SK-N-SH (cell line): ENCODE measurements around the gene PDE4B. TPM values are rescaled to one million over a fixed set of nuclear protein-coding genes. Genes with fewer than 3 reads are reported as not detected.

Experiments
- CTCF ChIA-PET: fragments of 300-600, 350-600 bp; formaldehyde crosslinking; extraction: SDS; loops from one replicate; lab custom pipeline; 2021; lab: Yijun Ruan, JAX
- POLR2A ChIA-PET: fragments of 350-600 bp; sonication (Branson Sonifier 250); formaldehyde crosslinking; extraction: SDS; loops from one replicate; lab custom pipeline; 2020; ENCODE audit warnings: antibody characterized with exemption, inconsistent platforms; lab: Yijun Ruan, JAX
- DNase-seq: peaks from one replicate; pipeline ENCODE4 v3.0.0; 2012
- H2AFZ ChIP-seq: fragments of 200-600 bp; sonication (generic); 2 replicates; pipeline ENCODE4 v1.8.1; 2016; ENCODE audit warnings: antibody characterized with exemption, mild to moderate bottlenecking, low read depth
- H3F3A ChIP-seq: fragments of 200-600 bp; sonication (generic); replicated peaks from 2 replicates; pipeline ENCODE3; 2016; ENCODE audit warnings: antibody characterized with exemption, mild to moderate bottlenecking; ENCODE audit not compliant: insufficient read depth
- H3K27ac ChIP-seq, 2 experiments: fragments of 200-500 bp in 1 of 2; fragments of 200-600 bp in 1 of 2; sonication (Bioruptor generic) in 1 of 2; sonication (generic), shearing (Covaris generic) in 1 of 2; 2 replicates each; pipeline versions ENCODE4 v1.5.1 to v1.6.1; 2014 to 2016; ENCODE audit warnings: low read depth in 2 of 2, inconsistent platforms in 1 of 2, low read length in 1 of 2, mild to moderate bottlenecking in 1 of 2, mixed read lengths in 1 of 2
- H3K27me3 ChIP-seq: fragments of 200-600 bp; sonication (generic), shearing (Covaris generic); 2 replicates; pipeline ENCODE4 v1.6.1; 2016; ENCODE audit warnings: mixed run types; ENCODE audit not compliant: insufficient read depth
- H3K36me3 ChIP-seq, 2 experiments: fragments of 200-500 bp in 1 of 2; fragments of 200-600 bp in 1 of 2; sonication (Bioruptor generic) in 1 of 2; sonication (generic) in 1 of 2; replicated peaks in 1 of 2; 2 replicates each; pipeline versions ENCODE3 to v1.5.1; 2014 to 2016; ENCODE audit warnings: low read length in 1 of 2, mild to moderate bottlenecking in 1 of 2; ENCODE audit not compliant: insufficient read depth in 2 of 2, control insufficient read depth in 1 of 2
- H3K4me1 ChIP-seq, 2 experiments: fragments of 200-500 bp in 1 of 2; fragments of 200-600 bp in 1 of 2; sonication (Bioruptor generic) in 1 of 2; sonication (generic), shearing (Covaris generic) in 1 of 2; 2 replicates each; pipeline versions ENCODE4 v1.5.1 to v1.6.1; 2014 to 2016; ENCODE audit warnings: low read depth in 1 of 2, low read length in 1 of 2, mixed run types in 1 of 2; ENCODE audit not compliant: insufficient read depth in 2 of 2, control insufficient read depth in 1 of 2
- H3K4me2 ChIP-seq: fragments of 200-600 bp; sonication (generic), shearing (Covaris generic); 2 replicates; pipeline ENCODE4 v1.6.1; 2017; ENCODE audit warnings: mixed run types
- H3K4me3 ChIP-seq, 2 experiments: fragments of 200-500 bp in 1 of 2; fragments of 200-600 bp in 1 of 2; sonication (Bioruptor generic) in 1 of 2; sonication (generic), shearing (Covaris generic) in 1 of 2; 2 replicates each; pipeline versions ENCODE4 v1.5.1 to v1.8.1; 2014 to 2016; ENCODE audit warnings: low read depth in 2 of 2, inconsistent platforms in 1 of 2, low read length in 1 of 2, mild to moderate bottlenecking in 1 of 2, mixed read lengths in 1 of 2, moderate library complexity in 1 of 2
- H3K79me2 ChIP-seq: fragments of 200-600 bp; sonication (generic); 2 replicates; pipeline ENCODE4 v1.8.1; 2017; ENCODE audit warnings: mild to moderate bottlenecking; ENCODE audit not compliant: insufficient read depth
- H3K9ac ChIP-seq: fragments of 200-600 bp; sonication (generic); 2 replicates; pipeline ENCODE4 v1.6.1; 2017; ENCODE audit warnings: mixed run types
- H3K9me2 ChIP-seq: fragments of 200-600 bp; sonication (generic); 2 replicates; pipeline ENCODE4 v1.6.1; 2017; ENCODE audit warnings: mixed run types
- H3K9me3 ChIP-seq: fragments of 200-600 bp; sonication (generic); 2 replicates; pipeline ENCODE4 v1.6.1; 2017; ENCODE audit warnings: mixed run types, mild to moderate bottlenecking, moderate library complexity
- H4K20me1 ChIP-seq: fragments of 200-600 bp; sonication (generic); 2 replicates; pipeline ENCODE4 v1.6.1; 2017; ENCODE audit warnings: mild to moderate bottlenecking, mixed run types; ENCODE audit not compliant: insufficient read depth
- CHD2 ChIP-seq: fragments of 150-350 bp; IDR thresholded peaks from 2 replicates; pipeline ENCODE4 v1.6.1; 2018; ENCODE audit warnings: low read length; ENCODE audit not compliant: partially characterized antibody
- CTCF ChIP-seq: fragments of 200-600 bp; sonication (generic); IDR thresholded peaks from 2 replicates; pipeline ENCODE4 v1.6.1; 2017; ENCODE audit warnings: antibody characterized with exemption, mild to moderate bottlenecking, moderate library complexity
- FOXM1 ChIP-seq: IDR thresholded peaks from 2 replicates; pipeline ENCODE4 v1.4.0; 2012; ENCODE audit warnings: low read depth, mild to moderate bottlenecking
- GABPA ChIP-seq: IDR thresholded peaks from 2 replicates; pipeline ENCODE4 v1.4.0; 2012; ENCODE audit warnings: low read depth, mild to moderate bottlenecking
- MXI1 ChIP-seq: IDR thresholded peaks from 2 replicates; pipeline ENCODE4 v1.6.1; 2012; ENCODE audit warnings: mild to moderate bottlenecking, low read depth, low read length, improper control_type of control experiment
- PBX3 ChIP-seq: IDR thresholded peaks from 2 replicates; pipeline ENCODE4; 2012
- POLR2AphosphoS5 ChIP-seq: IDR thresholded peaks from 2 replicates; pipeline ENCODE4 v1.6.1; 2012; ENCODE audit warnings: low read depth, low read length
- RCOR1 ChIP-seq: fragments of 150-350 bp; IDR thresholded peaks from 2 replicates; pipeline ENCODE4 v1.6.1; 2017; ENCODE audit warnings: antibody characterized with exemption, low read length
- REST ChIP-seq: IDR thresholded peaks from 2 replicates; pipeline ENCODE4 v1.6.1; 2012; ENCODE audit warnings: mild to moderate bottlenecking, low read depth, low read length, moderate library complexity
- RXRA ChIP-seq: IDR thresholded peaks from 2 replicates; pipeline ENCODE4 v1.4.0; 2012; ENCODE audit warnings: low read depth, mild to moderate bottlenecking, borderline replicate concordance
- YY1 ChIP-seq: IDR thresholded peaks from 2 replicates; pipeline ENCODE4 v1.4.0; 2012; ENCODE audit warnings: low read depth, mild to moderate bottlenecking
- WGBS: methylation state at CpG from one replicate; pipeline ENCODE4 v1.1.6; 2017; ENCODE audit warnings: low lambda C conversion rate; 5-methylcytosine and 5-hydroxymethylcytosine counted together
- polyA plus RNA-seq, 3 experiments: library from polyadenylated mRNA; depleted of rRNA; stranded (reverse); fragments of >200 nt; gene quantifications; 2 replicates each; pipeline ENCODE4 v1.2.3, GENCODE V29; 2012

The PDE4B gene
- polyA plus RNA-seq, 1 of the 3 experiments (the other 2 are of a cell fraction): 1.9 TPM

- H3K79me2 ChIP-seq: no peaks in the 10 kb centered on the region
- H2AFZ ChIP-seq: 0 out of 2 replicates have a peak overlapping the region, but pooled peaks have one; percentile 8
- peaks cover 5 to 14% of the 10 kb centered on the region in 2 experiments; a peak in 3 of 4 replicates for H3K4me1 ChIP-seq
- no peak overlapping the region for H3K4me2 ChIP-seq
- ChIA-PET CTCF (interaction anchor here (1.0 to 19.0 kb wide), 9 partner anchors 9 to 470 kb away, joined by 3 to 384 read pairs (median 4); no protein-coding TSS in a partner anchor), POLR2A (interaction anchor here (1.3 kb wide), 1 partner anchor 238 kb away, joined by 3 read pairs; no protein-coding TSS in a partner anchor)
- H3K36me3 ChIP-seq: peaks cover 0 to 2% of the 10 kb centered on the region in 2 experiments
- no peak overlapping the region for H3K4me3 ChIP-seq
- no peaks in the 10 kb centered on the region for H3F3A ChIP-seq
- H3K27me3 ChIP-seq: no peaks in the 10 kb centered on the region
- TF ChIP-seq FOXM1 (no peak), CTCF (no peak), POLR2AphosphoS5 (no peak), PBX3 (peak; percentile 41), MXI1 (no peak)
- no peak overlapping the region for H3K9ac ChIP-seq
- no peak for DNase-seq
- no peaks in the 10 kb centered on the region for H3K9me2 ChIP-seq
- H3K9me3 ChIP-seq: no peaks in the 10 kb centered on the region
- WGBS: 81% methylated on average over 5 of the region's 5 CpGs
- H3K27ac ChIP-seq: peak overlapping the region; percentile 15 to 67; a peak in 3 of 4 replicates
- H4K20me1 ChIP-seq: no peaks in the 10 kb centered on the region
Observed at GRCh38 chr1:66256629-66257572, 464.2 kb downstream of the PDE4B start.

GRCh38 chr1:66258404-66259105 lies 465.9 kb downstream of the PDE4B start:
- peaks cover 12 to 15% of the 10 kb centered on the region in 2 experiments; a peak in 3 of 4 replicates for H3K4me1 ChIP-seq
- ChIA-PET POLR2A (no interaction called here), CTCF (interaction anchor here (1.0 to 19.0 kb wide), 6 partner anchors 11 to 468 kb away, joined by 3 to 384 read pairs (median 14); no protein-coding TSS in a partner anchor)
- H3F3A ChIP-seq: peaks cover 3% of the 10 kb centered on the region
- H3K36me3 ChIP-seq: peaks cover 0 to 2% of the 10 kb centered on the region in 2 experiments
- no peaks in the 10 kb centered on the region for H3K9me2 ChIP-seq
- TF ChIP-seq YY1 (no peak), REST (no peak), GABPA (no peak), RXRA (no peak), CHD2 (no peak), RCOR1 (no peak)
- TF ChIP-seq, all 33 proteins: peak for 0
- no peaks in the 10 kb centered on the region for H3K79me2 ChIP-seq
- H3K27ac ChIP-seq: peak overlapping the region in 1 of 2 experiments; percentile 16; a peak in 1 of 4 replicates
- 78% methylated on average over 4 of the region's 4 CpGs for WGBS
- no peaks in the 10 kb centered on the region for H4K20me1 ChIP-seq
- no peak overlapping the region; the same call in 1 of the 2 replicates for H2AFZ ChIP-seq
- no peaks in the 10 kb centered on the region for H3K27me3 ChIP-seq
- no peak overlapping the region for H3K4me2 ChIP-seq
- H3K9me3 ChIP-seq: no peaks in the 10 kb centered on the region
- DNase-seq: no peak
- no peak overlapping the region for H3K4me3 ChIP-seq
- no peak overlapping the region for H3K9ac ChIP-seq
